RPMI7951 (cell line): Measurements from ENCODE around the gene MFSD12. TPM values are rescaled to one million over a fixed set of nuclear protein-coding genes. Genes with fewer than 3 reads are reported as not detected.

Experiments
- DNase-seq: peaks from one replicate; pipeline ENCODE4 v3.0.0-alpha.2; 2012; ENCODE audit warnings: low read depth
- total RNA-seq: library from RNA; depleted of rRNA; stranded (reverse); fragments of >200 nt; shearing (Covaris generic); gene quantifications from 2 replicates; pipeline ENCODE4 v1.2.3, GENCODE V29; 2014; rRNA removed

The MFSD12 gene
- total RNA-seq, 1 experiment from 2014 or later = 205 TPM

GRCh38 chr19:3507371-3508120 is 49.8 kb downstream of the MFSD12 start:
- DNase-seq = no peak

DNA sequence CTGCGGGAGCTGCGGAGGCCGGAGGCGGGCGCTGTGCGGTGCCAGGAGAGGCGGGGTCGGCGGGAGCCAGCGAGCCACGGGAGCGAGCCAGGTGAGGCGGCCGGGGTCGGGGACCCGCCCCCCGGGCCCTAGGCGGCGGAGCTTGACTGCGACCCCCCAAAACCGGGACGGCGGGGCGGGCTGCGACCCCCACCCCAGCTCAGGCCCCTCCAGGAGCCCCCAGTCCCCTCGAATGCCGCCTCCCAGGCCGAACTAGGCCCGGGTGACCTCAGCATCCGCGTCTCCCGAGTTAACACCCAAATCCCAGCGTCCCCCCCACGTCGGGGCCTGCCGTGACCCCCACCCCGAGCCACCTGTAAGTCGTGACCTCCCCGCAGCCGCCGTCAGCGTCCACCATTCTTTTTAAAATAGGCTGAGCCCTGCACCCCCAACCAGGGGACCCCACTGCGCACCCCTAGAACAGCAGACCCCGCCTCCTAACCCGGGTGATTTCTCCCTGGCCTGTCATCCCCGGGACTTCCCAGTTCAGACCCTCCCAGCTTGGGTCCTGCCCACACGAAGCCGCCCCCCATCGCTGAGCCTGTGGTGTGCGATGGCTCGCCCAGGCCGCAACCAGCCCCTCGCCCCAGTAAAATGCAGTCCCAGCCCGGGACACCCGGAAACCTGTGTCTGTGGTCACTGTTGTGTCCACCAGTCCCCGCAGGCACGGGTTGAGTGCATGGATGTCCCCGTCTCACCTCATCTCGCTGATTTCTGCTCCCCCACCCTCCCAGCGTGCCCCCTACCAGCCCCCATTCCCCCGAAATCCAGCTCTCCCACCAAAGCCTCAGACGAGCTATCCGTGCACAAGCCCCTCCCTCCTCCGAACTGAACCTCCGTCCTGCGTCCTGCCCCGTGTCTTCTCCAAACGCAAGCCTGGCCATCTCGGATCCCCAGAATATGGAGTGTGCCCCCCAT is 50.7 kb downstream of the MFSD12 start:
- no peak for DNase-seq

GRCh38 chr19:3505598-3506383 is 51.6 kb downstream of the MFSD12 start, which contains the start of gene FZR1:
FZR1 (plus strand) TSS chr19:3506311; CDS start chr19:3522990, 16,679 bp downstream.
- DNase-seq = peak; percentile 98

DNA sequence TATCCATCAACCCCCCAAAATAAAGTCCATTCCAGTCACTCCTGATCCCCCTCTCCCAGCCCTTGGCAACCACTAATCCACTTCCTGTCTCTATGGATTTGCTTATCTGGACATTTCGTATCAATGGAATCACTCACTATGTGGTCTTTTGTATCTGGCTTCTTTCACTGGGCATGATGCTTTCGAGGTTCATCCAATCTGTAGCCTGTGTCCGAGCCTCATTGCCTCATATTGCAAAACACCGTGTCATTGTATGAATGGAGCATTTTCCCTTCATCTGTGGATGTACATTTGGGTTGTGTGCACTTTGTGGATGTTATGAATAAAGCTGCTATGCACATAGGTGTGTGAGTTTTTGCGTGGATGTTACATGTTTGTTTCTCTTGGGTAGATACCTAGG is 52.7 kb downstream of the MFSD12 start:
- DNase-seq = no peak

- DNase-seq = no peak
These were observed 54.3 kb downstream of the MFSD12 start for GRCh38 chr19:3503036-3503572.

DNA sequence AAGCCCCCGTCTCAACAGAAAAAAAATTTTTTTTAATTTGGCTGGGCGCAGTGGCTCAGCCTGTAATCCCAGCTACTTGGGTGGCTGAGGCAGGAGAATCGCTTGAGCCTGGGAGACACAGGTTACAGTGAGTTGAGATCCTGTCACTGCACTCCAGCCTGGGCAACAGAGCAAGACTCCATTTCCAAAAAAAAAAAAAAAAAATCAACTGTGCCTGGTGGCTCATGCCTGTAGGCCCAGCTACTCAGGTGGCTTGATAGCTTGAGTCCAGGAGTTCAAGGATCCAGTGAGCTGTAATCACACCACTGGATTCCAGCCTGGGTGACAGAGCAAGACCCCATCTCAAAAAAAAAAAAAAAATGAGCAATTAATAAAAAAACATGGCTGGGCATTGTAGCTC is 55.6 kb downstream of the MFSD12 start:
- DNase-seq = no peak

DNA sequence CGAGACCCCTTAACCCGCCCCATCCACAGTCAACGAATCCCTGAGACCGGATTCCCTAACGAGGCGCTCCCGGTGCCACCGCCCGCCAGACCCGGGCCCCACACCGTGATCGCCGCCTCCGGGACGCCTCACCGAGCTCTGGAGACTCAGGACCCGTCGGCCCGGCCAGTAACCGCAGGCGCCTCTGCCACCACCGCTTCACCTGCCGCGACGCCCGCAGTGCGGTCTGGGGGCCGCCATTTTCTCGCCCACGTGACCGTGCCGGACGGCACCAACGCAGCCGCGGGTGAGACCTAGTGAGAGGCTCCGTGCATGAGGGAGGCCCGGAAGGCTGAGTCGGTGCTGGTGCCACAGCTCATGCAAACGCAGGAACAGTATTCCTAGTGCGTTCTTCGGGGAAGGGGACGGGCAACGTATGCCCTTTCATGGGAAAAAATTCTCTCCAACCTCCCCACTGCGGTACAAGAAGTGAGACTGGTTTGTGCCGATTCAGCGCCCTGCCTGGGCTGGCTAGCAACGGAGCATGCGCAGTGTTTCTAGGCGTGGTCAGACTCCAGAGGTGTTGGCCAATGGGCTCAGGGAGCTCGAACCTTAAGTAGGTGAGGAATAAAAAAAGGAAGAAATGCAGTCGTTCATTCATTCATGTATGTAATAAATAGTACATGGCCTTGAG is 56.8 kb downstream of the MFSD12 start, which contains the start of gene DOHH:
Gene DOHH, minus strand, starts transcription at position 246 of the 673 bp plus-strand sequence. CDS start 3,860 bp downstream, outside the sequence.
- DNase-seq = peak; percentile 93

- DNase-seq = no peak
These were observed 57.5 kb downstream of the MFSD12 start for GRCh38 chr19:3499738-3500428.

DNA sequence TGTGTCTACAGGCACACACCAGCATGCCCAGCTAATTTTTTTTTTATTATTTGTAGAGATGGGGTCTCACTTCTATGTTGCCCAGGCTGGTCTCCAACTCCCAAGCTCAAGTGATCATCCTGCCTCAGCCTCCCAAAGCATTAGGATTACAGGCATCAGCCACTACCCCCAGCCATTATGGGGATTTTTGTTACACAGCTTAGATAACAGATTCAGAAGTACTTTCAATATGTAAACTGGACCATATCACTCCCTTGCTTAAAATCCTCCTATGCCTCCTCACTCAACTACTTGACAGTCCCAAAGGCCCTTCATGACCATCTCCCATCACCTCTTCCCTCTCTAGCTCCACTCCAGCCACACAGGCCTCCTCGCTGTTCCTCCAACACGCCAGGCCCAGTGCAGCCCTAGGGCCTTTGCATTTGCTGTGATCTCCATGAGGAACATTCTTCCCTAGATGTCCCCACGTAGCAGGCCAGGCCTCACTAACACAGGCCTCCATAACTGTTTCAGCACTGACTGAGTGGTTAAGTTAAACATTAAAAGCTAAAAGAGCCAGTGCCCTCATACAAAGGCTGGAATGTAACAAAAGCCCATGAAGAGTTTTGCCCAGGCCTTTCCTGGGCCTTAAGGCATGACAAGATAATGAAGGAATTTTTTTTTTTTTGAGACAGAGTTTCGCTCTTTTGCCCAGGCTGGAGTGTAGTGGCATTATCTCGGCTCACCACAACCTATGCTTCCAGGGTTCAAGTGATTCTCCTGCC is 59.4 kb downstream of the MFSD12 start:
- DNase-seq = no peak

GRCh38 chr19:3496392-3497273 is 60.8 kb downstream of the MFSD12 start:
- no peak for DNase-seq

- DNase-seq = no peak
These were observed 62.8 kb downstream of the MFSD12 start for GRCh38 chr19:3494559-3494958.

Other genes starting within 250 kb of the MFSD12 start
- gene NFIC, start 191.0 kb downstream of the MFSD12 start, total RNA-seq = 20.9 and 21.2 TPM in 2 replicates
- gene SMIM24, start 77.1 kb downstream of the MFSD12 start, total RNA-seq = not detected in 2 replicates
- gene SMIM44, start 74.1 kb downstream of the MFSD12 start, total RNA-seq = not detected in 2 replicates
- 7.1 and 9.1 TPM in 2 replicates for gene DOHH, start 56.9 kb downstream of the MFSD12 start, total RNA-seq
- 37.2 and 48.2 TPM in 2 replicates for gene FZR1, start 51.3 kb downstream of the MFSD12 start, total RNA-seq
- gene TEKTIP1, start 18.4 kb downstream of the MFSD12 start, total RNA-seq = not detected in 2 replicates
- 135 and 192 TPM in 2 replicates for gene HMG20B, start 15.4 kb upstream of the MFSD12 start, total RNA-seq
- 0.49 and 0.96 TPM in 2 replicates for gene GIPC3, start 27.9 kb upstream of the MFSD12 start, total RNA-seq
- 4.3 and 4.4 TPM in 2 replicates for gene TBXA2R, start 49.3 kb upstream of the MFSD12 start, total RNA-seq
- gene CACTIN, start 69.2 kb upstream of the MFSD12 start, total RNA-seq = 16.5 and 21.6 TPM in 2 replicates
- gene PIP5K1C, start 142.9 kb upstream of the MFSD12 start, total RNA-seq = 13.1 and 13.9 TPM in 2 replicates
- not detected in 2 replicates for gene TJP3, start 150.8 kb upstream of the MFSD12 start, total RNA-seq
- gene APBA3, start 204.1 kb upstream of the MFSD12 start, total RNA-seq = 5.8 and 15.0 TPM in 2 replicates
- 90.7 and 103 TPM in 2 replicates for gene MRPL54, start 205.1 kb upstream of the MFSD12 start, total RNA-seq
- gene RAX2, start 214.6 kb upstream of the MFSD12 start, total RNA-seq = not detected in 2 replicates
- gene MATK, start 228.8 kb upstream of the MFSD12 start, total RNA-seq = not detected in 2 replicates